Fibroblast of pulmonary artery (primary cell): ENCODE results near the gene NR3C2.
"Not testable (repeated sequence)": the region's sequence is repeated elsewhere in the genome, so short reads cannot be mapped to it uniquely, and the experiment has no call there.

ENCODE experiments used
- DNase-seq: peaks from one replicate; pipeline ENCODE4 v3.0.0-alpha.2; 2010; ENCODE audit warnings: low read depth
- H3K4me3 ChIP-seq: replicated peaks from 2 replicates; pipeline ENCODE4 v1.5.1; 2011; ENCODE audit warnings: low read depth, mild to moderate bottlenecking, control low read depth, low read length, moderate library complexity
- TF ChIP-seq, protein P1 (sequence below): IDR thresholded peaks from 2 replicates; pipeline ENCODE4 v1.5.1; 2011; ENCODE audit warnings: mild to moderate bottlenecking, control low read depth, low read length, inconsistent platforms; ENCODE audit errors: missing control alignments

Gene NR3C2

DNA sequence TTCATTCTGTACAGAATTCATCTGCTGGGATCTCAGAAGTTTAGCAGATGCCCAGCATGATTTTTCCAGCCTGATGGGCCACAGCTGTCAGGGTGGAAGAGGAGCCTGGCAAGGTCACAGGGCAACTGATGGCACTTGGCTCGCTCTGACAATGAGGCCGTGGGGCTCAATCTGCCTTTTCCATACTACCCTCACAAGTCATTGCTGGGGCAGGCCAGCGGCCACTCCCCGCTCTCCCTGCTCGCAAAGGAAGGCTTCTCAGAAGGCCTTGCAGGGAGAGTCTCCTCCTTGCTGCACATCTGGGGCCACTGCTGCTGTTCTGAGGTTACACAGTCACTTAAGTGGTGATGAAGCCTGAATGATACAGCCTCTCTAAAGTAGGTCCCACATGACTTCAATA, 349.1 kb downstream of the NR3C2 start:
- DNase-seq: no peak
- TF ChIP-seq, protein P1, sequence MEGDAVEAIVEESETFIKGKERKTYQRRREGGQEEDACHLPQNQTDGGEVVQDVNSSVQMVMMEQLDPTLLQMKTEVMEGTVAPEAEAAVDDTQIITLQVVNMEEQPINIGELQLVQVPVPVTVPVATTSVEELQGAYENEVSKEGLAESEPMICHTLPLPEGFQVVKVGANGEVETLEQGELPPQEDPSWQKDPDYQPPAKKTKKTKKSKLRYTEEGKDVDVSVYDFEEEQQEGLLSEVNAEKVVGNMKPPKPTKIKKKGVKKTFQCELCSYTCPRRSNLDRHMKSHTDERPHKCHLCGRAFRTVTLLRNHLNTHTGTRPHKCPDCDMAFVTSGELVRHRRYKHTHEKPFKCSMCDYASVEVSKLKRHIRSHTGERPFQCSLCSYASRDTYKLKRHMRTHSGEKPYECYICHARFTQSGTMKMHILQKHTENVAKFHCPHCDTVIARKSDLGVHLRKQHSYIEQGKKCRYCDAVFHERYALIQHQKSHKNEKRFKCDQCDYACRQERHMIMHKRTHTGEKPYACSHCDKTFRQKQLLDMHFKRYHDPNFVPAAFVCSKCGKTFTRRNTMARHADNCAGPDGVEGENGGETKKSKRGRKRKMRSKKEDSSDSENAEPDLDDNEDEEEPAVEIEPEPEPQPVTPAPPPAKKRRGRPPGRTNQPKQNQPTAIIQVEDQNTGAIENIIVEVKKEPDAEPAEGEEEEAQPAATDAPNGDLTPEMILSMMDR: no peak
- H3K4me3 ChIP-seq: no peak overlapping the region

DNA sequence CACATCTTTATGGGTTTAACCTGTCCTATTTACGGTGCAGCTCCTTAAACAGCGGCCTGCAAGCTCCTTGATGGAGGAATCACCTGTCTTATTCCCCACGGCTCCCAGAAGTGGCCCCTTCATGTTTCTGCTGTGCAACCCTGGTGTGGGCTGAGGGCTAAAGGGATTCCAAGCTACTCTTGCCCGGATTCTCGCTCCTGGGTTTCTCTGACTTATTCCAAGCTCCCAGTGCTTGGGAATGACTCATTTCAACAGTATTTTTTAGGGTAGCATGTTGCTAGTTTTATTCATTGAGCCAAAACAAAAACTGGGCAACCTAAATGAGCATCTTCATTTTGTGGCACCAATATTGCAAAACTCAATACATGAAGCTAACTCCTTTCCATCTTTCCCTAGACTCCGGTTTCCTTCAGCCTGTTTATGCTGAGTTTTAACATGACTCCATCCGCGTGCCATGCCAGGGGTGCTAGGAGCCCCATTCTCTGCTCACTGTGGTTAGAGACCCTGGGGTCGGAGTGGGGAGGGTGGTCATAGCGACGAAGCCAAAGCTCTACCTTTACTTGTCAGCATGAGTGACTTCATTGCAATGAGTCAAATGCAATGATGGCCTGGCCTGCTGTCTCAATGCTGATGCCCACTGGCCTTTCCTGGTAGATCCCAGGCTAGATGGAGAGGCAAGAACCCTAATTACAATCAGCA, 349.7 kb downstream of the NR3C2 start:
- no peak overlapping the region for H3K4me3 ChIP-seq
- TF ChIP-seq, protein P1: no peak
- DNase-seq: no peak

DNA sequence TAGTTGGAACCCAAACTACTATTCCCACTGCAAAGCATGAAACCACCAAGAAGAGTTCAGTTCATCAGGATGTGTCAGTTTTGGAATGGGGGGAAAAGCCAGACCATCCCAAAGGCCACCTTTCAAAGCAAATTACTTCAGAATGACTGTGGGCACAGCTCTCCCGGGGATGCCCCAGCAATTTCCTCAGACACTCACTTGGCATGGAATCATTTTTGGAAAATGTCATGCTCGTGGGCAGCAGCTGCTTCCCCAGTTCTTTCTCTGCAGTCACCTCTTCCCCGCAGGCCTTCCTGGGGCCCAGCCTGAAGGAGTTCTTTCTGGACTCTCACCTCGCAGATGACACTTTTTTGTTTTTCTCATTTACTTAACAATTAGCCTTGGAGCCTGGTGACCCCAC, 350.3 kb downstream of the NR3C2 start:
- DNase-seq: no peak
- H3K4me3 ChIP-seq: no peak overlapping the region
- TF ChIP-seq, protein P1: no peak

- no peak overlapping the region for H3K4me3 ChIP-seq
- no peak for DNase-seq
- TF ChIP-seq, protein P1: no peak
These were observed 351.4 kb downstream of the NR3C2 start for GRCh38 chr4:148090503-148091476.

GRCh38 chr4:148090029-148090428, 352.2 kb downstream of the NR3C2 start:
- H3K4me3 ChIP-seq: no peak overlapping the region
- DNase-seq: no peak
- TF ChIP-seq, protein P1: no peak

DNA sequence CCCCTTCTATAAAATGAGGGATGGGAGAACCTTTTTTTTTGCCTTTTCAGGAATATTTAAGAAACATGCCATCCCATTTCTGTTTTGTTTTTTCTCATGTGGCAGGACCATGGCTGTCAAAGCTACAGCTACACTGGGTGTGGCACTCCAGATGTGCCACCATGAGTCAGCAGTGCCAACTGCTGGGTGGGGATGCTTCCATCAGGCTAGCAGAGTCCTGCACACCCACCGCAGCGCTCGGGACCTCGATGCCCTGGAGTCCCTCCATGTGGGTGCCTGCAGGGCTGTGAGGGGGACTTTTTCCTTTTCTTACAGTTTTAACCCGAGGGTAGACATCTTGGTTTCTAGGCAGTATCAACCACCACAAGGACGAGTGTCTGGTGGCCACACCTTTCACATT, 352.6 kb downstream of the NR3C2 start:
- TF ChIP-seq, protein P1: no peak
- no peak for DNase-seq
- H3K4me3 ChIP-seq: no peak overlapping the region

- H3K4me3 ChIP-seq, DNase-seq: not testable (repeated sequence)
These were observed 359.1 kb downstream of the NR3C2 start for GRCh38 chr4:148083073-148083472.
